Motor neuron (in vitro differentiated cells): Measurements from ENCODE around the gene ZBTB1. TPM values are rescaled to one million over a fixed set of nuclear protein-coding genes. Genes with fewer than 3 reads are reported as not detected.

ENCODE experiments used
- ATAC-seq, 8 experiments: fragments of 200-7000 bp; cut with Tn5 transposase; replicated peaks in 6 of 8; 2 replicates each; pipeline ENCODE4 v1.8.0; 2021; ENCODE audit warnings: mild to moderate bottlenecking in 8 of 8, moderate library complexity in 8 of 8
- H3K27ac ChIP-seq, 2 donors: fragments of 250-450 bp; sonication (Bioruptor Pico); 2 replicates each; pipeline ENCODE4 v1.9.0; 2021; ENCODE audit warnings: antibody characterized with exemption in 2 of 2, mild to moderate bottlenecking in 2 of 2, moderate library complexity in 1 of 2
- H3K4me1 ChIP-seq, 2 donors: fragments of 250-450 bp; sonication (Bioruptor Pico); replicated peaks in 1 of 2; 2 replicates each; pipeline ENCODE4 v1.6.1; 2021; ENCODE audit warnings: antibody characterized with exemption in 2 of 2, mild to moderate bottlenecking in 2 of 2, moderate library complexity in 1 of 2
- H3K4me3 ChIP-seq, 5 donors: fragments of 250-450 bp; sonication (Bioruptor Pico); 2 replicates each; pipeline ENCODE4 v1.9.0; 2021; ENCODE audit warnings: antibody characterized with exemption in 5 of 5, mild to moderate bottlenecking in 5 of 5, moderate library complexity in 4 of 5
- WGBS, 10 experiments: fragments of 450-650 bp; shearing (Covaris generic); methylation state at CpG; one replicate each; pipeline ENCODE4 v1.0.0; 2022; 5-methylcytosine and 5-hydroxymethylcytosine counted together
- in situ Hi-C, 9 experiments: fragments of 400-800 bp; cut with MboI; loops; one replicate each; pipeline ENCODE4 v1.15.0; 2021; ENCODE audit warnings: low sequenced_read_pairs in 9 of 9, low pct_unique_long_range_greater_than_20kb in 2 of 9; ENCODE audit not compliant: unreplicated experiment in 9 of 9
- total RNA-seq, 8 experiments: library from RNA; unstranded; fragments of 300-600 nt; gene quantifications; 2 replicates each; pipeline versions ENCODE4 v1.2.3 to v1.2.4, GENCODE V29; 2022

ZBTB1 gene
- total RNA-seq, 8 experiments from 2014 or later: 17.0 to 44.7 (median 24.4) TPM

GRCh38 chr14:64518229-64518628 is 13.7 kb downstream of the ZBTB1 start:
- Histone ChIP-seq H3K27ac (no peak overlapping the region), H3K4me1 (no peaks in the 10 kb centered on the region), H3K4me3 (no peak overlapping the region)
- no peak for ATAC-seq
- WGBS, 10 experiments: 66 to 100% (median 96%) methylated on average over 2 to 4 of the region's 4 CpGs; no CpG with 5 or more reads in 2 of the 10 experiments
- in situ Hi-C loops: no loop called here

DNA sequence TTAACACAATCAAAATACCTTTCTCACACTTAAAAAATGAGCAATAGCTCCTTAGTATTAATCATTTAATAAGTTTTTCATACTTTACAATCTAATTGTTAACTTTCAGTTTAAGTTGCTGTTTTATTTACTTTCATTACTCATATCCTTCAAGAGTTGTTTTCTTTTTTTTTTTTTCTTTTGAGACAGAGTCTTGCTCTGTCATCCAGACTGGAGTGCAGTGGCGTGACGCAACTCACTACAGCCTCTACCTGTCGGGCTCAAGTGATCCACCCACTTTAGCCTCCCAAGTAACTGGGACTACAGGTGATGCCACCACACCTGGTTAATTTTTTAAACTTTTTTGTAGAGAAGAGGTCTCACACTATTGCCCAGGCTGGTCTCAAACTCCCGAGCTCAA is 16.1 kb downstream of the ZBTB1 start:
- in situ Hi-C loops: no loop called here
- 80 to 100% (median 95%) methylated on average over 1 to 4 of the region's 4 CpGs; no CpG with 5 or more reads in 1 of the 10 experiments for WGBS, 10 experiments
- no peak for ATAC-seq
- no peaks in the 10 kb centered on the region for H3K4me1 ChIP-seq
- H3K27ac ChIP-seq: no peak overlapping the region
- H3K4me3 ChIP-seq: no peak overlapping the region

DNA sequence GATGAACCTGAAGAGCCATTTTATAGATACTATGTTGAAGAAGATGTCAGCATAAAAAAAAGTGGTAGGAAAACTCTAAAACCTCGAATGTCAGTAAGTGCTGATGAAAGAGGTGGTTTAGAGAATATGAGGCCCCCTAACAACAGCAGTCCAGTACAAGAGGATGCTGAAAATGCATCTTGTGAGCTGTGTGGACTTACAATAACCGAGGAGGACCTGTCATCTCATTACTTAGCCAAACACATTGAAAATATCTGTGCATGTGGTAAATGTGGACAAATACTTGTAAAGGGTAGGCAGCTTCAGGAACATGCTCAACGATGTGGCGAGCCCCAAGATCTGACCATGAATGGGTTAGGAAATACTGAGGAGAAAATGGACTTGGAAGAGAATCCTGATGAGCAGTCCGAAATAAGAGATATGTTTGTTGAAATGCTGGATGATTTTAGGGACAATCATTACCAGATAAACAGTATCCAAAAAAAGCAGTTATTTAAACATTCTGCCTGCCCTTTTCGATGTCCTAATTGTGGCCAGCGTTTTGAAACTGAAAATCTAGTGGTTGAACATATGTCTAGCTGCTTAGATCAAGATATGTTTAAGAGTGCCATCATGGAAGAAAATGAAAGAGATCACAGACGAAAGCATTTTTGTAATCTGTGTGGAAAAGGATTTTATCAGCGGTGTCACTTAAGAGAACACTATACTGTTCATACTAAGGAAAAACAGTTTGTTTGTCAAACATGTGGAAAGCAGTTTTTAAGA is 18.2 kb downstream of the ZBTB1 start:
- no peak for ATAC-seq
- WGBS, 10 experiments: 68 to 97% (median 91%) methylated on average over 1 to 8 of the region's 9 CpGs
- Histone ChIP-seq H3K4me1 (no peaks in the 10 kb centered on the region), H3K4me3 (no peak overlapping the region), H3K27ac (no peak overlapping the region)
- in situ Hi-C loops: no loop called here

DNA sequence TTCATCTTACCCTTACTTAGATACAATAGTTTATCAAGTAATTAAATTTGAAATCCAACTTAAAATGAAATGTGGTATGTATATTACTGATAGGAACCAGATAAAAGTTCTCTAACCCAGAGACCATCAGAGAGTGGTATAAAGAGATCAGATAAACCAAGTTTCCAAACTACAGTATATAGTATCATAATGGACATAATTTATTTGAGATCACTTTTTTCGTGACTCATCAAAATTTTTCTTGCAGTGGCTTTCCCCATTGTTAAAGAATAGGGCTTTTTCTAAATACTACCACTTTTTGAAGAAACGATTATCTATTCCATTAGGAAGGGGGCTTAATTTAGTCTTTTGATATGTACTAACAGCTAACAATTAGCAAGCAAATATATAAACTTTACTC is 20.8 kb downstream of the ZBTB1 start:
- no peaks in the 10 kb centered on the region for H3K4me1 ChIP-seq
- 71 to 100% (median 100%) methylated on average over 1 to 2 of the region's 2 CpGs; no CpG with 5 or more reads in 1 of the 10 experiments for WGBS, 10 experiments
- no peak overlapping the region for H3K27ac ChIP-seq
- no peak overlapping the region for H3K4me3 ChIP-seq
- no peak for ATAC-seq
- in situ Hi-C loops: loop anchor here in 3 of 9 experiments (25.0 kb wide), 2 partner anchors 112 to 362 kb away; partner anchors contain the start of gene SPTB (in 1 of the 3)

- no peak for ATAC-seq
- Histone ChIP-seq H3K27ac (no peak overlapping the region), H3K4me3 (no peak overlapping the region), H3K4me1 (no peaks in the 10 kb centered on the region)
- WGBS, 10 experiments: 79 to 100% (median 92%) methylated on average over 2 of the region's 2 CpGs; no CpG with 5 or more reads in 1 of the 10 experiments
- in situ Hi-C loops: loop anchor here in 3 of 9 experiments (25.0 kb wide), 2 partner anchors 106 to 356 kb away; partner anchors contain the start of gene SPTB (in 1 of the 3)
Measured at GRCh38 chr14:64531567-64531966, 27.0 kb downstream of the ZBTB1 start.

DNA sequence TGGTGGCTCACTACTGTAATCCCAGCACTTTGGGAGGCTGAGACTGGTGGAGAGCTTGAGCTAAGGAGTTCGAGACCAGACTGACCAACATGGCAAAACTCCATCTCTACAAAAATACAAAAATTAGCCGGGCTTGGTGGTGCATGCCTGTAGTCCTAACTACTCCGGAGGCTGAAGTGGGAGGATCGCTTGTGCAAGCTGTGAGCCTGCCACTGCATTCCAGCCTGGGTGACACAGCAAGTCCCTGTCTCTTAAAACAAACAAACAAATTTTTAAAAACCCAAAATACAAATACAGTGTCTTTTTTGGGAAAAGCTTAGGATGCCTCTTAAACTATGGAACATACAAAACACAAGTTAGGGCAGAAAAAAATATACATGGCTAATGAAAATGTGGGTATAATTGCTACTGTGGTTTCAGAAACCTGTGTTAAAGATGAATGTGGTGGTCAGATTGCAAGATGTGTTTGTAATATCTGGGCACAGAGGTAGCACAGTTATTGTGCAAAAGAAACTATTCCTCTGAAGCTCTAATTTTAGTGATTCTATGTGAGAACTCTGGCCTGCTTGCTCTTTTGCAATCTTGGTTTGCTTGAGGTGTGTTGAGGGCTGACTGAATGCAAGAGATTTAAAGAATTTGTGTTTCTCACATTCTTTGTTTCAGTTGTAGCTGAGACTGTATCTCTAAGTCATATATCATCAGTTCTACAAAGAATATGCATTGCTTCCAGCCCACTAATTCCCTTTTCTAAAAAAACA is 32.1 kb downstream of the ZBTB1 start:
- H3K4me3 ChIP-seq: no peak overlapping the region
- ATAC-seq: no peak
- no peak overlapping the region for H3K27ac ChIP-seq
- in situ Hi-C loops: loop anchor here in 3 of 9 experiments (25.0 kb wide), 2 partner anchors 101 to 351 kb away; partner anchors contain the start of gene SPTB (in 1 of the 3)
- 33 to 100% (median 93%) methylated on average over 1 to 4 of the region's 4 CpGs; no CpG with 5 or more reads in 3 of the 10 experiments for WGBS, 10 experiments
- H3K4me1 ChIP-seq: no peaks in the 10 kb centered on the region

GRCh38 chr14:64540208-64541202 is 35.9 kb downstream of the ZBTB1 start, which contains the start of gene HSPA2:
Gene HSPA2 (plus strand): TSS chr14:64540741. CDS start chr14:64540850, 109 bp downstream.
- no peaks in the 10 kb centered on the region for H3K4me1 ChIP-seq
- H3K4me3 ChIP-seq: peak within 1 kb of the TSS in 4 of 5 donors; percentile 36 to 56 (median 45)
- WGBS, 10 experiments: 3 to 75% (median 42%) methylated on average over 5 to 22 of the region's 79 CpGs; no CpG with 5 or more reads in 2 of the 10 experiments
- ATAC-seq: peak; percentile 19 to 97 (median 94)
- peak within 1 kb of the TSS in 1 of 2 donors; percentile 44 for H3K27ac ChIP-seq
- in situ Hi-C loops: loop anchor here in 3 of 9 experiments (10.0 to 25.0 kb wide), 3 partner anchors 94 to 347 kb away; partner anchors contain the start of gene SPTB (in 1 of the 3)

DNA sequence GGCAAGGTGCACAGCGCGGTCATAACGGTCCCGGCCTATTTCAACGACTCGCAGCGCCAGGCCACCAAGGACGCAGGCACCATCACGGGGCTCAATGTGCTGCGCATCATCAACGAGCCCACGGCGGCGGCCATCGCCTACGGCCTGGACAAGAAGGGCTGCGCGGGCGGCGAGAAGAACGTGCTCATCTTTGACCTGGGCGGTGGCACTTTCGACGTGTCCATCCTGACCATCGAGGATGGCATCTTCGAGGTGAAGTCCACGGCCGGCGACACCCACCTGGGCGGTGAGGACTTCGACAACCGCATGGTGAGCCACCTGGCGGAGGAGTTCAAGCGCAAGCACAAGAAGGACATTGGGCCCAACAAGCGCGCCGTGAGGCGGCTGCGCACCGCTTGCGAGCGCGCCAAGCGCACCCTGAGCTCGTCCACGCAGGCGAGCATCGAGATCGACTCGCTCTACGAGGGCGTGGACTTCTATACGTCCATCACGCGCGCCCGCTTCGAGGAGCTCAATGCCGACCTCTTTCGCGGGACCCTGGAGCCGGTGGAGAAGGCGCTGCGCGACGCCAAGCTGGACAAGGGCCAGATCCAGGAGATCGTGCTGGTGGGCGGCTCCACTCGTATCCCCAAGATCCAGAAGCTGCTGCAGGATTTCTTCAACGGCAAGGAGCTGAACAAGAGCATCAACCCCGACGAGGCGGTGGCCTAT is 36.8 kb downstream of the ZBTB1 start:
- Histone ChIP-seq H3K27ac (no peak overlapping the region), H3K4me1 (no peaks in the 10 kb centered on the region), H3K4me3 (no peak overlapping the region)
- no peak for ATAC-seq
- WGBS, 10 experiments: 15 to 97% (median 59%) methylated on average over 4 to 27 of the region's 73 CpGs; no CpG with 5 or more reads in 4 of the 10 experiments
- in situ Hi-C loops: loop anchor here in 3 of 9 experiments (10.0 to 25.0 kb wide), 3 partner anchors 93 to 346 kb away; partner anchors contain the start of gene SPTB (in 1 of the 3)

- no peak overlapping the region for H3K27ac ChIP-seq
- 4 to 98% (median 22%) methylated on average over 2 to 44 of the region's 61 CpGs for WGBS, 10 experiments
- ATAC-seq: no peak
- in situ Hi-C loops: loop anchor here in 3 of 9 experiments (10.0 to 25.0 kb wide), 3 partner anchors 93 to 345 kb away; partner anchors contain the start of gene SPTB (in 1 of the 3)
- H3K4me3 ChIP-seq: no peak overlapping the region
- H3K4me1 ChIP-seq: no peaks in the 10 kb centered on the region
Measured at GRCh38 chr14:64541972-64542835, 37.6 kb downstream of the ZBTB1 start.

DNA sequence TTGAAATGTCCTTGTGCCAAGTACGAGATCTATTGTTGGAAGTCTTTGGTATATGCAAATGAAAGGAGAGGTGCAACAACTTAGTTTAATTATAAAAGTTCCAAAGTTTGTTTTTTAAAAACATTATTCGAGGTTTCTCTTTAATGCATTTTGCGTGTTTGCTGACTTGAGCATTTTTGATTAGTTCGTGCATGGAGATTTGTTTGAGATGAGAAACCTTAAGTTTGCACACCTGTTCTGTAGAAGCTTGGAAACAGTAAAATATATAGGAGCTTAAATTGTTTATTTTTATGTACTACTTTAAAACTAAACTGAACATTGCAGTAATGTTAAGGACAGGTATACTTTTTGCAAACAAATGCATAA is 38.2 kb downstream of the ZBTB1 start:
- H3K4me1 ChIP-seq: no peaks in the 10 kb centered on the region
- WGBS, 10 experiments: 16 to 92% (median 68%) methylated on average over 1 to 4 of the region's 4 CpGs
- no peak for ATAC-seq
- H3K27ac ChIP-seq: no peak overlapping the region
- no peak overlapping the region for H3K4me3 ChIP-seq
- in situ Hi-C loops: loop anchor here in 3 of 9 experiments (10.0 to 25.0 kb wide), 3 partner anchors 92 to 344 kb away; partner anchors contain the start of gene SPTB (in 1 of the 3)
